ENCODE data around the gene UGDH.
"Not testable (repeated sequence)": the region's sequence is repeated elsewhere in the genome, so short reads cannot be mapped to it uniquely, and the experiment has no call there.

Gene UGDH

DNA sequence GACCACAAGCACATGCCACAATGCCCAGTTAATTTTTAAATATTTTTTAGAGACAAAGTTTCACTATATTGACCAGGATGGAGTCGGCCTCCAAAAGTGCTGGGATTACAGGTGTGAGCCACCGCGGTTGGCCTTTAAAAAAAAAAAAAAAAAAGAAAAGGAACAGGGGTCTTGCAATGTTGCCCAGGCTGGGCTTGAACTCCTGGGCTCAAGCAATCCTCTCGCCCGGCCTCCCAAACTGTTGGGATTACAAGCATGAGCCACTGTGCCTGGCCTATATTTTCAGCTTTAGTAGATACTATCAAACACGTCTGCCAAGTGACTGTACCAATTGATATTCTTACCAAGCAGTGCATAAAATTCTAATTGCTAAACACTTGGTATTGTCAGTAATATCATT, 8.8 kb downstream of the UGDH start:
- no peak for TF ChIP-seq CTCF (IDR thresholded peaks at IDR 0.05; ENCODE audit: low read depth, low read length)
- H3K4me3 ChIP-seq (ENCODE audit: low read depth, low read length) = no peak overlapping the region

DNA sequence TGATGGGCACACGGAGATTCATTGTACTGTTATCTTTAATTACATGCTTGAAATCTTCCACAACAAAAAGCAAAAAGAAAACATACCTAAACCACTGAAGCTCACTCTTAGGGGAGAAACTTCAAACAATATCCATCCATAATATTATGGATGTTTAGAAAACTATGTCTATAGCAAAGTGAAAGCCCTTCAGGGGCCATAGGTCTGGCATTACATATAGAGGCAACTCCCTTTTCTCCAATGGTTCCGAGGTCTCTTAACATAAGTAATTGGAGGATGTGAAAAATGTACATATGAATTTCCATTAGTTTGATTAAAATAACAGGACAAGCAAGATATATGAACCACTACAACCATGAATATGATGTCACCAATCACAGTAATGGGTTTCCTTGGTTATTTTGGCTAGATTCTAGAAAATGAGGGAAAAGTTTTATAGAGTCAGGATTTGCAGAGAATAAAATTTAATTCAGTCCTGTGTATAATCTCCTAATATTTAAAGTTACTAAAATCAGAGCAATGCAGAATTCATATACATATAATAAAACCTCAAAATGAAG, 10.8 kb downstream of the UGDH start:
- no peak for TF ChIP-seq CTCF (IDR thresholded peaks at IDR 0.05; ENCODE audit: low read depth, low read length)
- no peak overlapping the region for H3K4me3 ChIP-seq (ENCODE audit: low read depth, low read length)

DNA sequence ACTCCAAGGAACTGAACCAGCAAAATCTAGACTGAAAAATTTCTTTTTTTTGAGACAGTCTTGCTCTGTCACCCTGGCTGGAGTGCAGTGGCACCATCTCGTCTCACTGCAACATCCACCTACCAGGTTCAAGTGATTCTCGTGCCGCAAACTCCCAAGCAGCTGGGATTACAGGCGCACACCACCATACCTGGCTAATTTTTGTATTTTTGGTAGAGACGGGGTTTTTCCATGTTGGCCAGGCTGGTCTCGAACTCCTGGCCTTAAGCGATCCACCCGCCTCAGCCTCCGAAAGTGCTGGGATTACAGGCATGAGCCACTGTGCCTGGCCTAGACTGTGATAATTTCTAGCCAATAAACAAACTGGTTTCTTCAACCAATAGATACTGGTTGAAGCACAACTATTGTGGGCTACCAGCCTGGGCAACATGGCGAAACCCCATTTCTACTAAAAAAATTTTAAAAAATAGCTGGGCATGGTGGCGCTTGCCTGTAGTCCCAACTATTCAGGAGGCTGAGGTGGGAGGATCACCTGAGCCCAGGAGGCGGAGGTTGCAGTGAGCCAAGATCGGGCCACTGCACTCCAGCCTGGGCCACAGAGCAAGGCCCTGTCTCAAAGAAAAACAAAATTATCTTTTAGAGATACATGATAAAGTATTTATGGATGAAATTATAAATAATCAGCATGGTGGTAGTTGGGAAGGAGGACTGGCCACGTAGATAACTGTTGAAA, 11.4 kb downstream of the UGDH start:
- not testable (repeated sequence) for H3K4me3 ChIP-seq (ENCODE audit: low read depth, low read length)

GRCh38 chr4:39514888-39515401, 12.3 kb downstream of the UGDH start:
- TF ChIP-seq CTCF (IDR thresholded peaks at IDR 0.05; ENCODE audit: low read depth, low read length) = no peak
- no peak overlapping the region for H3K4me3 ChIP-seq (ENCODE audit: low read depth, low read length)

GRCh38 chr4:39514266-39514665, 13.0 kb downstream of the UGDH start:
- not testable (repeated sequence) for H3K4me3 ChIP-seq (ENCODE audit: low read depth, low read length)

- no peak for TF ChIP-seq CTCF (IDR thresholded peaks at IDR 0.05; ENCODE audit: low read depth, low read length)
- H3K4me3 ChIP-seq (ENCODE audit: low read depth, low read length) = no peak overlapping the region
Measured at GRCh38 chr4:39510348-39510929, 16.8 kb downstream of the UGDH start.

- TF ChIP-seq CTCF (IDR thresholded peaks at IDR 0.05; ENCODE audit: low read depth, low read length) = no peak
- no peak overlapping the region for H3K4me3 ChIP-seq (ENCODE audit: low read depth, low read length)
Measured at GRCh38 chr4:39505581-39505980, 21.7 kb downstream of the UGDH start.

- no peak for TF ChIP-seq CTCF (IDR thresholded peaks at IDR 0.05; ENCODE audit: low read depth, low read length)
- no peak overlapping the region for H3K4me3 ChIP-seq (ENCODE audit: low read depth, low read length)
Measured at GRCh38 chr4:39504538-39504937, 22.7 kb downstream of the UGDH start.

DNA sequence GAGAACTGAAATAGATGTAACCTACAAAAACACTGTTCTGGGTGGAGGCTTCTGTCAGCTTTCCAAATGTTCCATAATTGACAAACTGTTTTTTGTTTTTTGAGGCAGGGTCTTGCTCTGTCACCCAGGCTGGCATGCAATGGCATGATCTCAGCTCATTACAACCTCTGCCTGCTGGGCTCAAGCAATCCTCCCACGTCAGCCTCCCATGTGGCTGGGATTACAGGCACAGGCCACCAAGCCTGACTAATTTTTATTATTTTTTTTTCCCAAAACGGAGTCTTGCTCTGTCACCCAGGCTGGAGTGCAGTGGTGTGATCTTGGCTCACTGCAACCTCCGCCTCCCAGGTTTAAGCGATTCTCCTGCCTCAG, 24.6 kb downstream of the UGDH start:
- not testable (repeated sequence) for H3K4me3 ChIP-seq (ENCODE audit: low read depth, low read length)

Measured in WI38 (cell line).